ENCODE results near the gene GPRC5B. TPM values are rescaled to one million over a fixed set of nuclear protein-coding genes. Genes with fewer than 3 reads are reported as not detected.

The GPRC5B gene
- total RNA-seq, 1 experiment from 2014 or later, result 3.2 TPM

GRCh38 chr16:19844945-19845641 lies 39.6 kb downstream of the GPRC5B start:
- peak; percentile 65 for DNase-seq (ENCODE audit: low read depth)

- DNase-seq (ENCODE audit: low read depth), result peak; percentile 55
Measured at GRCh38 chr16:19843371-19843770, 41.3 kb downstream of the GPRC5B start.

GRCh38 chr16:19842426-19843157 lies 42.1 kb downstream of the GPRC5B start:
- no peak for DNase-seq (ENCODE audit: low read depth)

- DNase-seq (ENCODE audit: low read depth), result no peak
Measured at GRCh38 chr16:19841184-19841583, 43.5 kb downstream of the GPRC5B start.

- DNase-seq (ENCODE audit: low read depth), result no peak
Measured at GRCh38 chr16:19840524-19841110, 44.0 kb downstream of the GPRC5B start.

- DNase-seq (ENCODE audit: low read depth), result no peak
Measured at GRCh38 chr16:19837984-19838707, 46.5 kb downstream of the GPRC5B start.

- no peak for DNase-seq (ENCODE audit: low read depth)
Measured at GRCh38 chr16:19837331-19837980, 47.2 kb downstream of the GPRC5B start.

GRCh38 chr16:19835968-19836421 lies 48.7 kb downstream of the GPRC5B start:
- peak; percentile 21 for DNase-seq (ENCODE audit: low read depth)

GRCh38 chr16:19835196-19835595 lies 49.5 kb downstream of the GPRC5B start:
- DNase-seq (ENCODE audit: low read depth), result no peak

GRCh38 chr16:19833581-19833980 lies 51.1 kb downstream of the GPRC5B start:
- peak; percentile 7 for DNase-seq (ENCODE audit: low read depth)

GRCh38 chr16:19833176-19833575 lies 51.5 kb downstream of the GPRC5B start:
- DNase-seq (ENCODE audit: low read depth), result no peak

GRCh38 chr16:19831678-19832077 lies 53.0 kb downstream of the GPRC5B start:
- peak; percentile 78 for DNase-seq (ENCODE audit: low read depth)

GRCh38 chr16:19830902-19831560 lies 53.6 kb downstream of the GPRC5B start:
- no peak for DNase-seq (ENCODE audit: low read depth)

- DNase-seq (ENCODE audit: low read depth), result no peak
Measured at GRCh38 chr16:19829844-19830692, 54.6 kb downstream of the GPRC5B start.

- DNase-seq (ENCODE audit: low read depth), result no peak
Measured at GRCh38 chr16:19824216-19824615, 60.4 kb downstream of the GPRC5B start.

GRCh38 chr16:19823322-19823721 lies 61.3 kb downstream of the GPRC5B start:
- DNase-seq (ENCODE audit: low read depth), result no peak

GRCh38 chr16:19822533-19822932 lies 62.1 kb downstream of the GPRC5B start:
- DNase-seq (ENCODE audit: low read depth), result no peak

- no peak for DNase-seq (ENCODE audit: low read depth)
Measured at GRCh38 chr16:19817875-19818274, 66.8 kb downstream of the GPRC5B start.

- DNase-seq (ENCODE audit: low read depth), result no peak
Measured at GRCh38 chr16:19817122-19817521, 67.5 kb downstream of the GPRC5B start.

GRCh38 chr16:19815418-19815817 lies 69.2 kb downstream of the GPRC5B start:
- no peak for DNase-seq (ENCODE audit: low read depth)
